GM10266 (cell line): ENCODE results near the gene FHIT.

Source experiments
- DNase-seq: peaks from one replicate; pipeline ENCODE4 v3.0.0; 2012; ENCODE audit errors: extremely low spot score
- TF ChIP-seq, protein P1 (sequence below): IDR thresholded peaks from 2 replicates; pipeline ENCODE4 v1.5.1; 2012; ENCODE audit warnings: mild to moderate bottlenecking, low read depth; ENCODE audit not compliant: control insufficient read depth, insufficient read depth; ENCODE audit errors: missing control alignments

Gene FHIT

DNA sequence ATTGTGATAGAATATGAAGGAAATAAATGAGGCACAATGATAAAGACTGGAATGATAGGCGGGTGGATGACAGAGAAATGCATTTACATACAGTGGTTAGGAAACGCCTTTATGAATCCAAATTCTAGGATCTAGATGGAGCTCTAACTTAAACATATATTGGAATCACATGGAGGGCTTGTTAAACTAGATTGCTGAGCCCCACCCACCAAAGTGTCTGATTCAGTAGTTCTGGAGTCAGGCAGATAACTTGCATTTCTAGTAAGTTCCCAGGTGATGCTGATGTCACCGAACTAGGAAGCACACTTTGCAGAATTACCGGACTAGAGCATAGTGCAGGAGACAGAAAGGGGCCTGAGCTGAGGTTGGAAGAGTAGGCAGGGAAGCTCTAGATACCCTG, 837.2 kb downstream of the FHIT start:
- no peak for DNase-seq
- TF ChIP-seq, protein P1, sequence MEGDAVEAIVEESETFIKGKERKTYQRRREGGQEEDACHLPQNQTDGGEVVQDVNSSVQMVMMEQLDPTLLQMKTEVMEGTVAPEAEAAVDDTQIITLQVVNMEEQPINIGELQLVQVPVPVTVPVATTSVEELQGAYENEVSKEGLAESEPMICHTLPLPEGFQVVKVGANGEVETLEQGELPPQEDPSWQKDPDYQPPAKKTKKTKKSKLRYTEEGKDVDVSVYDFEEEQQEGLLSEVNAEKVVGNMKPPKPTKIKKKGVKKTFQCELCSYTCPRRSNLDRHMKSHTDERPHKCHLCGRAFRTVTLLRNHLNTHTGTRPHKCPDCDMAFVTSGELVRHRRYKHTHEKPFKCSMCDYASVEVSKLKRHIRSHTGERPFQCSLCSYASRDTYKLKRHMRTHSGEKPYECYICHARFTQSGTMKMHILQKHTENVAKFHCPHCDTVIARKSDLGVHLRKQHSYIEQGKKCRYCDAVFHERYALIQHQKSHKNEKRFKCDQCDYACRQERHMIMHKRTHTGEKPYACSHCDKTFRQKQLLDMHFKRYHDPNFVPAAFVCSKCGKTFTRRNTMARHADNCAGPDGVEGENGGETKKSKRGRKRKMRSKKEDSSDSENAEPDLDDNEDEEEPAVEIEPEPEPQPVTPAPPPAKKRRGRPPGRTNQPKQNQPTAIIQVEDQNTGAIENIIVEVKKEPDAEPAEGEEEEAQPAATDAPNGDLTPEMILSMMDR, result no peak

DNA sequence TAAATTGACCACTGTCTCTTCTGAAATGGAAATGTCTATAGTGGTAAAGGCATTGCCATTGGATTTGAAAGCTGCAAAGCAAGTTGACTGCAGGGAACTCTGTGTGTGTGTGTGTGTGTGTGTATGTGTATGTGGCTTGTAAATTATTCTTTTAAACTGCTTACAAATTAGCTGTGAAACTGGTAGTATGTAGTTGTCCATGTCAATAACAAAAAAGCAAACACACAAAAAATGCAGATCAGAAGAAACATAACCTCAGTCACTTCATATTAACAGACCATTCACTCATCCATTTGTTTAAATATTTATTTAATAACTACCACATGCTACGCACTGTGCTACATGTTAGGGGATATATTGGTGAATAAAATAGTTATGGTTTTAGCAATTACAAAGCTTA, 837.7 kb downstream of the FHIT start:
- no peak for DNase-seq
- TF ChIP-seq, protein P1, result no peak

DNA sequence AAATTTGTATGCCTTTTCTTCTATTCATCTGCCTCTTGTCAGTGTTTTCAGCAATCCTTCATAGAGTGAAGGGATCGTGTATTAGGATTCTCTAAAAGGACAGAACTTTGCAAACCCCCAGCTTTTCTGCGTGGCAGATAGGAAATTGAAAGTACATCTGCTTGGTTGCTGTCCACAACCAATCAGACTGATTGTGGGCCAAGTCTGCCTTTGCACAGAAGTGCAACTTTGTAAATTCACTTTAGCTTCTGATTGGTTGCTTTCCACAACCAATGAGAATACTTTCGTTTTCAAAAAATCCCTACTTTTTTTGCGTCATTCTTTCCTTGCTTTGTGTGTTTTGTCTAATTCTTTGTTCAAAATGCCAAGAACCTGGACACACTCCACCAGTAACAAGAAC, 847.4 kb downstream of the FHIT start:
- no peak for DNase-seq
- TF ChIP-seq, protein P1, result no peak

GRCh38 chr3:60402931-60403330, 848.3 kb downstream of the FHIT start:
- TF ChIP-seq, protein P1, result no peak
- DNase-seq, result no peak

DNA sequence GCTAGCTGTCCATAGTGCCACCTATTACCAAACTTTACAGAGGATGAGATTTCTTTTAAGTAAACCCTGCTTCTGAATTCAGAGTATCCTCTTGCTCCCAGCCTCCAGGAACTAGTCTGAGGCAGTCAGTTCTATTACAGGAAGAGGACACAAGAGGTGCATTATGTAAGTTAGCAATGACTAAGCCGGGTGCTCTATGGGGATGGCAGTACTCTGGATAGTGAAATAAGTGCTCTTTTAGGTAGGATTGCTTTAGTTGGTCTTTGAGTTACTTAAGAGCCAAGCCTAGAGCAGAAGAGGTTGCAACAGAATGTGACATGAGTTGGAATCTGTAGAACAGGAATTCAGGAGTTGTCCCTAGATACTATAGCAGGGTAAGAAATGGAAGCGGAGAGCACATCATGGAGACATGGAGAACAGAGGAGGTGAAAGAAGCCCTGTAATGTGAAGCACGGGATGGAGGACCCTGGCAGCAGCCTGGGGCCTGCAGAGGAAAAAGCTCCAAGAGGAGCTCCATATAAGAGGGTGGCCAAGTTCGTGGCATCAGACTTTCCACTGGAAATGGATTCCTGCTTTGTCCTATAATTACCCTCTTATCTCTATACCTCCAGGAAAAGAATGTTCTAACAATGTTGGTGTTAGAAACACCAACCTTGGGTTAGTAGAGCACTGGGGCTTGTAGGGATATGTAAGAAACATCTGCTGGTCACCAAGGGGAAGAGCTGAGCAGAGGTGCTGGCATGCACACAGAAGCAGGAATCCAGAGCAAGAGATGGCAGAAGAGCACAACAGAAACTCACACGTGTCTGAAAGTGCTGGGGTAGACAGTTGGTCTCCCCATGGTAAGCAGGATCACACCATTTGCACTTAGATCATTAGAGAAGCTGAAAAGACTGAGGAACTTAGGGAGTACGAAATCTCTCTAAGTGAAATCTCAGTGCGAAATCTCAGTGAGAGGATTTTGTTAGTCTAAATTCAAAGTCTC, 851.1 kb downstream of the FHIT start:
- TF ChIP-seq, protein P1, result no peak
- no peak for DNase-seq

DNA sequence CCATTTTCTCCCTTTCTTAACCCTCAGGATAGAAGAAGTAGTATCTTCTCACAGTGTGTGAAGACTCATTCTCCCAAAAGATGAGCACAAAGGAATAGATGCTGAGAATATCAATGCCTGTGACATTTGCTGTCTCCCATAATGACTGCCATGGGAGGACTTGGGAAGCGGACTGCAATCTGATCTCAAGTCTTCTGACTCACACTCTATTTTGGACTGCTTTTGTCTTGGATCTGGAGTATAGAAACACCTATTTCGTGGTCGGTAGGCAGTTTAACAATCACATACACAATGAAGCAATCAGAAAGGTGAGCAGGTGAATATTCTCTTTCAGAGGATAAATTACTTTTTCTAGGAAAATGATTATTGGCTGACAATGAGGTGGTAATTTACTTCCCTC, 852.0 kb downstream of the FHIT start:
- TF ChIP-seq, protein P1, result no peak

GRCh38 chr3:60395173-60395762, 856.0 kb downstream of the FHIT start:
- TF ChIP-seq, protein P1, result no peak
- DNase-seq, result no peak

More for the DNA sequence above, 852.0 kb downstream of the FHIT start:
- no peak for DNase-seq
